ENCODE measurements around the gene HMG20A. TPM values are rescaled to one million over a fixed set of nuclear protein-coding genes. Genes with fewer than 3 reads are reported as not detected.

HMG20A gene
- polyA plus RNA-seq, 3 donors, result 64.5 to 75.0 (median 74.2) TPM

- no peak for DNase-seq (ENCODE audit: low read depth in 3 of 3, low spot score in 2 of 3)
Observed at GRCh38 chr15:77425104-77425503, 4.4 kb downstream of the HMG20A start.

GRCh38 chr15:77426377-77426776, 5.7 kb downstream of the HMG20A start:
- no peak for DNase-seq (ENCODE audit: low read depth in 3 of 3, low spot score in 2 of 3)

GRCh38 chr15:77426871-77427270, 6.2 kb downstream of the HMG20A start:
- no peak for DNase-seq (ENCODE audit: low read depth in 3 of 3, low spot score in 2 of 3)

- no peak for DNase-seq (ENCODE audit: low read depth in 3 of 3, low spot score in 2 of 3)
Observed at GRCh38 chr15:77430213-77430612, 9.5 kb downstream of the HMG20A start.

GRCh38 chr15:77430652-77431051, 10.0 kb downstream of the HMG20A start:
- DNase-seq (ENCODE audit: low read depth in 3 of 3, low spot score in 2 of 3), result no peak

GRCh38 chr15:77436822-77437221, 16.1 kb downstream of the HMG20A start:
- DNase-seq (ENCODE audit: low read depth in 3 of 3, low spot score in 2 of 3), result no peak

GRCh38 chr15:77437264-77437663, 16.6 kb downstream of the HMG20A start:
- no peak for DNase-seq (ENCODE audit: low read depth in 3 of 3, low spot score in 2 of 3)

- DNase-seq (ENCODE audit: low read depth in 3 of 3, low spot score in 2 of 3), result no peak
Observed at GRCh38 chr15:77440378-77440999, 19.8 kb downstream of the HMG20A start.

- DNase-seq (ENCODE audit: low read depth in 3 of 3, low spot score in 2 of 3), result no peak
Observed at GRCh38 chr15:77446840-77447390, 26.2 kb downstream of the HMG20A start.

GRCh38 chr15:77454265-77454664, 33.6 kb downstream of the HMG20A start:
- no peak for DNase-seq (ENCODE audit: low read depth in 3 of 3, low spot score in 2 of 3)

GRCh38 chr15:77454951-77455350, 34.3 kb downstream of the HMG20A start:
- DNase-seq (ENCODE audit: low read depth in 3 of 3, low spot score in 2 of 3), result no peak

GRCh38 chr15:77455696-77456321, 35.1 kb downstream of the HMG20A start:
- peak; percentile 43 to 51 (median 43) for DNase-seq (ENCODE audit: low read depth in 3 of 3, low spot score in 2 of 3)

- DNase-seq (ENCODE audit: low read depth in 3 of 3, low spot score in 2 of 3), result no peak
Observed at GRCh38 chr15:77456746-77457145, 36.1 kb downstream of the HMG20A start.

GRCh38 chr15:77457191-77457904, 36.7 kb downstream of the HMG20A start:
- no peak for DNase-seq (ENCODE audit: low read depth in 3 of 3, low spot score in 2 of 3)

GRCh38 chr15:77457905-77458265, 37.2 kb downstream of the HMG20A start:
- DNase-seq (ENCODE audit: low read depth in 3 of 3, low spot score in 2 of 3), result no peak

GRCh38 chr15:77459031-77459430, 38.3 kb downstream of the HMG20A start:
- no peak for DNase-seq (ENCODE audit: low read depth in 3 of 3, low spot score in 2 of 3)

- DNase-seq (ENCODE audit: low read depth in 3 of 3, low spot score in 2 of 3), result no peak
Observed at GRCh38 chr15:77461486-77461885, 40.8 kb downstream of the HMG20A start.

GRCh38 chr15:77464129-77464865, 43.6 kb downstream of the HMG20A start:
- DNase-seq (ENCODE audit: low read depth in 3 of 3, low spot score in 2 of 3), result no peak

- DNase-seq (ENCODE audit: low read depth in 3 of 3, low spot score in 2 of 3), result no peak
Observed at GRCh38 chr15:77466521-77466920, 45.8 kb downstream of the HMG20A start.

GRCh38 chr15:77468896-77469295, 48.2 kb downstream of the HMG20A start:
- DNase-seq (ENCODE audit: low read depth in 3 of 3, low spot score in 2 of 3), result no peak

GRCh38 chr15:77470235-77470634, 49.5 kb downstream of the HMG20A start:
- no peak for DNase-seq (ENCODE audit: low read depth in 3 of 3, low spot score in 2 of 3)
